Neuronal stem cell (in vitro differentiated cells): ENCODE measurements around the gene OTOGL.

ENCODE experiments used
- DNase-seq: peaks from one replicate; pipeline ENCODE4 v3.0.0-alpha.2; 2013; ENCODE audit warnings: low spot score
- H2AFZ ChIP-seq: one replicate; pipeline ENCODE4 v1.6.1; 2013; ENCODE audit warnings: mild to moderate bottlenecking, low read length, inconsistent platforms
- H2AK5ac ChIP-seq: 2 replicates; pipeline ENCODE4 v1.6.1; 2013; ENCODE audit warnings: low read depth, mild to moderate bottlenecking, inconsistent platforms, low read length, moderate library complexity, mixed read lengths
- H2BK120ac ChIP-seq: 2 replicates; pipeline ENCODE4 v1.6.1; 2013; ENCODE audit warnings: low read depth, mild to moderate bottlenecking, inconsistent platforms, low read length, moderate library complexity, mixed read lengths
- H2BK12ac ChIP-seq: one replicate; pipeline ENCODE4 v1.6.1; 2013; ENCODE audit warnings: low read length, inconsistent platforms
- H2BK15ac ChIP-seq: 2 replicates; pipeline ENCODE4 v1.6.1; 2013; ENCODE audit warnings: mild to moderate bottlenecking, low read length, inconsistent platforms, mixed read lengths
- H2BK5ac ChIP-seq: one replicate; pipeline ENCODE4 v1.6.1; 2013; ENCODE audit warnings: inconsistent platforms, mild to moderate bottlenecking, low read length, moderate library complexity
- H3K14ac ChIP-seq: one replicate; pipeline ENCODE4 v1.6.1; 2013; ENCODE audit warnings: low read length, inconsistent platforms
- H3K18ac ChIP-seq: 2 replicates; pipeline ENCODE4 v1.6.1; 2013; ENCODE audit warnings: low read length, inconsistent platforms
- H3K23ac ChIP-seq: 2 replicates; pipeline ENCODE4 v1.6.1; 2013; ENCODE audit warnings: low read depth, mild to moderate bottlenecking, mixed read lengths, low read length, inconsistent platforms; ENCODE audit not compliant: poor library complexity
- H3K27ac ChIP-seq: replicated peaks from 3 replicates; pipeline ENCODE4 v1.5.1; 2013; ENCODE audit warnings: low read length, inconsistent platforms
- H3K27me3 ChIP-seq, 3 experiments: 2 replicates each; pipeline ENCODE4 v1.6.1; 2013; ENCODE audit warnings: low read length in 3 of 3, mild to moderate bottlenecking in 2 of 3, inconsistent platforms in 1 of 3, low read depth in 1 of 3, mixed read lengths in 1 of 3, moderate library complexity in 1 of 3; ENCODE audit not compliant: control insufficient read depth in 3 of 3, insufficient read depth in 3 of 3
- H3K36me3 ChIP-seq, 2 donors: replicated peaks in 1 of 2; 2 replicates each; pipeline ENCODE4 v1.6.1; 2013; ENCODE audit warnings: low read length in 2 of 2; ENCODE audit not compliant: control insufficient read depth in 2 of 2, insufficient read depth in 2 of 2
- H3K4ac ChIP-seq: 2 replicates; pipeline ENCODE4 v1.6.1; 2013; ENCODE audit warnings: inconsistent platforms, mild to moderate bottlenecking, low read length, moderate library complexity
- H3K4me1 ChIP-seq, 2 donors: 1 replicate in 1 of 2; 2 replicates in 1 of 2; pipeline ENCODE4 v1.6.1; 2013; ENCODE audit warnings: low read length in 2 of 2, low read depth in 1 of 2; ENCODE audit not compliant: control insufficient read depth in 2 of 2, insufficient read depth in 1 of 2
- H3K4me2 ChIP-seq: one replicate; pipeline ENCODE4 v1.6.1; 2013; ENCODE audit warnings: mild to moderate bottlenecking, low read length, inconsistent platforms; ENCODE audit not compliant: insufficient read depth, poor library complexity, severe bottlenecking
- H3K4me3 ChIP-seq, 2 donors: 2 replicates each; pipeline ENCODE4 v1.5.1; 2013; ENCODE audit warnings: low read length in 2 of 2, mild to moderate bottlenecking in 2 of 2, inconsistent platforms in 1 of 2, moderate library complexity in 1 of 2
- H3K79me1 ChIP-seq: one replicate; pipeline ENCODE4 v1.6.1; 2013; ENCODE audit warnings: low read depth, mild to moderate bottlenecking, inconsistent platforms, low read length, moderate library complexity
- H3K9ac ChIP-seq: one replicate; pipeline ENCODE4 v1.6.1; 2013; ENCODE audit warnings: mild to moderate bottlenecking, low read depth, low read length, inconsistent platforms; ENCODE audit not compliant: poor library complexity
- H3K9me3 ChIP-seq, 2 donors: replicated peaks in 1 of 2; 2 replicates each; pipeline versions ENCODE3 to v1.6.1; 2013; ENCODE audit warnings: low read length in 2 of 2, mild to moderate bottlenecking in 2 of 2, inconsistent platforms in 1 of 2, low read depth in 1 of 2, mixed read lengths in 1 of 2, moderate library complexity in 1 of 2; ENCODE audit not compliant: control insufficient read depth in 2 of 2, insufficient read depth in 1 of 2
- H4K8ac ChIP-seq: one replicate; pipeline ENCODE4 v1.6.1; 2013; ENCODE audit warnings: low read depth, mild to moderate bottlenecking, inconsistent platforms, low read length, moderate library complexity
- H4K91ac ChIP-seq: one replicate; pipeline ENCODE4 v1.6.1; 2013; ENCODE audit warnings: low read length, low read depth, mild to moderate bottlenecking, inconsistent platforms; ENCODE audit not compliant: poor library complexity
- WGBS, 2 donors: extraction: QIAGEN DNeasy Blood & Tissue Kit; methylation state at CpG; one replicate each; pipeline ENCODE4 v1.1.7; 2013; ENCODE audit warnings: missing lambda C conversion rate in 2 of 2, mixed read lengths in 1 of 2; ENCODE audit not compliant: insufficient read length in 2 of 2, insufficient replicate concordance in 1 of 2; ENCODE audit errors: extremely low coverage in 2 of 2; 5-methylcytosine and 5-hydroxymethylcytosine counted together

The OTOGL gene

GRCh38 chr12:80201908-80202307 is 102.6 kb downstream of the OTOGL start:
- Histone ChIP-seq H3K36me3 (no peaks in the 10 kb centered on the region), H2AFZ (no peak overlapping the region), H2BK15ac (no peak overlapping the region), H2BK120ac (no peak overlapping the region), H3K9me3 (no peaks in the 10 kb centered on the region), H3K23ac (no peak overlapping the region), H3K27ac (no peak overlapping the region), H3K79me1 (no peaks in the 10 kb centered on the region), H4K8ac (no peak overlapping the region), H2AK5ac (no peak overlapping the region), H3K4me1 (peaks cover 2 to 20% of the 10 kb centered on the region in 2 donors), H4K91ac (no peak overlapping the region), H3K14ac (no peak overlapping the region), H3K18ac (no peak overlapping the region), H3K4ac (no peak overlapping the region), H3K4me2 (no peak overlapping the region), H3K27me3 (no peaks in the 10 kb centered on the region), H2BK12ac (no peak overlapping the region), H3K4me3 (no peak overlapping the region), H2BK5ac (no peak overlapping the region), H3K9ac (no peak overlapping the region)
- no CpG with 5 or more reads among the region's 2 CpGs for WGBS, 2 donors
- no peak for DNase-seq

GRCh38 chr12:80205960-80206359 is 106.6 kb downstream of the OTOGL start:
- no peak overlapping the region for H3K9ac ChIP-seq
- H2BK12ac ChIP-seq: no peak overlapping the region
- no peak overlapping the region for H3K4me2 ChIP-seq
- no peak overlapping the region for H3K23ac ChIP-seq
- no peak overlapping the region for H3K4me3 ChIP-seq
- peaks cover 2 to 32% of the 10 kb centered on the region in 2 donors for H3K4me1 ChIP-seq
- no peak overlapping the region for H3K14ac ChIP-seq
- H2BK5ac ChIP-seq: no peak overlapping the region
- no peak overlapping the region for H2AFZ ChIP-seq
- H3K27ac ChIP-seq: no peak overlapping the region
- DNase-seq: no peak
- no peak overlapping the region for H2AK5ac ChIP-seq
- no peak overlapping the region for H4K91ac ChIP-seq
- H3K9me3 ChIP-seq: no peaks in the 10 kb centered on the region
- H2BK120ac ChIP-seq: no peak overlapping the region
- no peaks in the 10 kb centered on the region for H3K79me1 ChIP-seq
- no peak overlapping the region for H3K4ac ChIP-seq
- H2BK15ac ChIP-seq: no peak overlapping the region
- no CpG with 5 or more reads among the region's 1 CpG for WGBS, 2 donors
- H3K18ac ChIP-seq: no peak overlapping the region
- no peak overlapping the region for H4K8ac ChIP-seq
- H3K27me3 ChIP-seq: no peaks in the 10 kb centered on the region
- H3K36me3 ChIP-seq: no peaks in the 10 kb centered on the region

GRCh38 chr12:80208071-80208470 is 108.7 kb downstream of the OTOGL start:
- Histone ChIP-seq H3K9ac (no peak overlapping the region), H3K27me3 (no peaks in the 10 kb centered on the region), H4K91ac (no peak overlapping the region), H3K14ac (no peak overlapping the region), H3K4me2 (no peak overlapping the region), H3K4ac (no peak overlapping the region), H3K27ac (no peak overlapping the region), H3K18ac (no peak overlapping the region), H2BK12ac (no peak overlapping the region), H3K79me1 (no peaks in the 10 kb centered on the region), H3K36me3 (no peaks in the 10 kb centered on the region), H2BK15ac (no peak overlapping the region), H2AK5ac (no peak overlapping the region), H2BK120ac (no peak overlapping the region), H2BK5ac (no peak overlapping the region), H2AFZ (no peak overlapping the region), H4K8ac (no peak overlapping the region), H3K23ac (no peak overlapping the region), H3K9me3 (no peaks in the 10 kb centered on the region), H3K4me3 (no peak overlapping the region), H3K4me1 (peaks cover 2 to 41% of the 10 kb centered on the region in 2 donors)
- no peak for DNase-seq
- no CpG with 5 or more reads among the region's 1 CpG for WGBS, 2 donors

GRCh38 chr12:80211671-80212070 is 112.3 kb downstream of the OTOGL start:
- Histone ChIP-seq H3K4me2 (no peak overlapping the region), H3K4me1 (peaks cover 5 to 53% of the 10 kb centered on the region in 2 donors), H3K79me1 (no peaks in the 10 kb centered on the region), H4K8ac (no peak overlapping the region), H3K36me3 (no peaks in the 10 kb centered on the region), H3K23ac (no peak overlapping the region), H3K18ac (no peak overlapping the region), H2BK120ac (no peak overlapping the region), H4K91ac (no peak overlapping the region), H2BK5ac (no peak overlapping the region), H2BK15ac (no peak overlapping the region), H3K9ac (no peak overlapping the region), H3K14ac (no peak overlapping the region), H3K9me3 (no peaks in the 10 kb centered on the region), H2AK5ac (no peak overlapping the region), H2AFZ (peak overlapping the region; percentile 69), H3K27me3 (no peaks in the 10 kb centered on the region), H3K4ac (no peak overlapping the region), H2BK12ac (no peak overlapping the region), H3K4me3 (no peak overlapping the region), H3K27ac (no peak overlapping the region)
- WGBS, 2 donors: no CpG with 5 or more reads among the region's 2 CpGs
- DNase-seq: no peak
